Spinal cord (tissue), 10 donors: ENCODE data around the gene NCOR1. TPM values are rescaled to one million over a fixed set of nuclear protein-coding genes. Genes with fewer than 3 reads are reported as not detected.

Experiments used
- DNase-seq, 6 donors: peaks; one replicate each; pipeline versions ENCODE4 v3.0.0 to v3.0.0-alpha.2; 2013 to 2015; ENCODE audit warnings: low spot score in 6 of 6, low read depth in 4 of 6
- H3K27ac ChIP-seq: one replicate; pipeline ENCODE4 v1.5.1; 2013; ENCODE audit warnings: low read depth, low read length, control low read depth
- H3K27me3 ChIP-seq: one replicate; pipeline ENCODE4 v1.6.1; 2013; ENCODE audit warnings: low read length; ENCODE audit not compliant: control insufficient read depth, insufficient read depth
- H3K36me3 ChIP-seq: one replicate; pipeline ENCODE4 v1.6.1; 2013; ENCODE audit warnings: low read length; ENCODE audit not compliant: control insufficient read depth, insufficient read depth
- H3K4me1 ChIP-seq: one replicate; pipeline ENCODE4 v1.6.1; 2013; ENCODE audit warnings: low read length; ENCODE audit not compliant: control insufficient read depth, insufficient read depth
- H3K4me3 ChIP-seq: one replicate; pipeline ENCODE4 v1.5.1; 2013; ENCODE audit warnings: low read depth, low read length, control low read depth
- H3K9me3 ChIP-seq: one replicate; pipeline ENCODE4 v1.6.1; 2013; ENCODE audit warnings: low read length; ENCODE audit not compliant: control insufficient read depth, insufficient read depth
- WGBS: methylation state at CpG from one replicate; pipeline ENCODE4 v1.1.5; 2013; ENCODE audit warnings: missing lambda C conversion rate; ENCODE audit not compliant: insufficient coverage; 5-methylcytosine and 5-hydroxymethylcytosine counted together
- polyA plus RNA-seq, 2 donors: library from polyadenylated mRNA; unstranded; fragments of 120-200 nt; gene quantifications; one replicate each; pipeline ENCODE4 v1.2.1, GENCODE V29; 2013; ENCODE audit not compliant: insufficient read length in 2 of 2
- total RNA-seq, 2 donors: library from RNA; depleted of rRNA in 1 of 2; stranded (reverse); fragments of 120-200 nt in 1 of 2; fragments of >200 nt in 1 of 2; gene quantifications; one replicate each; pipeline versions ENCODE4 v1.2.3 to v1.2.4, GENCODE V29; 2013 to 2014
- donor health status: healthy.

Gene NCOR1
- total and polyA plus RNA-seq, 4 donors = 72.7 to 102 (median 86.2) TPM

DNA sequence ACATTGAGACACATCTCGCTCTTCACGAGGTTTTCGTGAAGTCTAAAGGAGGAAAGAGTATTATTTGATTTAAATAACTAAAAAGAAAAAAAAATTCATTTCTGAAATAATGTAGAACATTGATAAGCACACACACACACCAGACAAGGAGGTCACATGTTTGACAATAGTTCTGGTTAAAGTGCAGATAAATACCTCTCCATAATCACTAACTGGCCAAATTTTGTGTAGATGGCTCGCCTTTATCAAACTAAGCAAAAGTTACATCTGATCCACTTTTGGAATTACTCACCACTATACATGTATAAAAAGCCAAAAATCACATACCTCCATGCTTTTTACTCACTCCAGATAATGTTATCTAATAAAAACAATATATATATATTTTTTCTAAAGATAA is 106.5 kb downstream of the NCOR1 start:
- Histone ChIP-seq H3K36me3 (peaks cover 10% of the 10 kb centered on the region), H3K27ac (no peak overlapping the region), H3K27me3 (no peaks in the 10 kb centered on the region), H3K4me3 (no peak overlapping the region), H3K9me3 (no peaks in the 10 kb centered on the region), H3K4me1 (no peaks in the 10 kb centered on the region)
- DNase-seq = no peak
- WGBS = no CpG with 5 or more reads among the region's 4 CpGs

DNA sequence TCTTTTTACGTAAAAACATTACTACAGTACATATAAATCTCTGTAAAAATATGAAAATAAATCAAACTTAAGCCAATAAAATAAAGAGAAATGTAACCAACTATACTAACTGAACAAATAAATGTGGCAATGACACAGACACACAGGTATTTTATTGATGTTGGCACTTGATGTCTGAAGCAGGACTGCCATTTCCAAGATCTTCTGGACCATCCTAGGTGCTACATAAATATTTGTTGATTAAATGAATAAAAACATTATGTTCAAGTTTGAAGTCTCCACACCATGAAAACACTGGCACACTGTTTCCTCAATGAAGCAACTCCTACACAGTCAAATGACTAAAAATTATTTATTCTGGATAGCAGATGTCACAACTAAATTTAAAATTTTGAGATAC is 106.9 kb downstream of the NCOR1 start:
- H3K4me3 ChIP-seq = no peak overlapping the region
- H3K36me3 ChIP-seq = peaks cover 12% of the 10 kb centered on the region
- no peak overlapping the region for H3K27ac ChIP-seq
- DNase-seq = no peak
- H3K4me1 ChIP-seq = no peaks in the 10 kb centered on the region
- H3K9me3 ChIP-seq = no peaks in the 10 kb centered on the region
- no peaks in the 10 kb centered on the region for H3K27me3 ChIP-seq
- no CpG with 5 or more reads among the region's 1 CpG for WGBS

DNA sequence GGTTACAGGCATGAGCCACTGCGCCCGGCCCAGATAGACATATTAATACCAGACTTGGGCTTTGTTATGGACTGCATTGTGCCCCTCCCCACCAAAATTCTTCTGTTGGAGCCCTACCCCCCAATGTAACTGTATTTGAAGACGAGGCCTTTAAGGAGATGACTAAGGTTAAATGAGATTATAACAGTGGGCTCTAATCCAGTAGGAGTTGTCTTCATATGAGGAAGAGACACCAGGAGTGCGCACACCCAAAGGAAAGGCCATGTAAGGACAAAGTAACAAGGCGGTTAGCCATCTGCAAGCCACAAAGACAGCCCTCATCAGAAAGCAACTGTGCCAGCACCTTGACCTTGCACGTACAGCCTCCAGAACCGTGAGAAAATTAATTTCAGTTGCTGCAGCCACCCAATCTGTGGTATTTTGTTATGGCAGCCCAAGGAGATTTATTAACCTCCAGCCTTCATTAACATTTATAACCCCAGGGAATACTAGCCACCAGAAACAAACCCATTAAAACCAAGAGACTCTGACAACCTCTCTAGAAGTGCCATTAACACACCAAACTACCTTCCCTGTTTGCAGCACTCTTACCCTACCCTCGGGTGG is 108.1 kb downstream of the NCOR1 start:
- Histone ChIP-seq H3K27ac (no peak overlapping the region), H3K36me3 (peaks cover 9% of the 10 kb centered on the region), H3K9me3 (no peaks in the 10 kb centered on the region), H3K4me3 (no peak overlapping the region), H3K4me1 (no peaks in the 10 kb centered on the region), H3K27me3 (no peaks in the 10 kb centered on the region)
- 96% methylated on average over 5 of the region's 8 CpGs for WGBS
- DNase-seq = no peak

DNA sequence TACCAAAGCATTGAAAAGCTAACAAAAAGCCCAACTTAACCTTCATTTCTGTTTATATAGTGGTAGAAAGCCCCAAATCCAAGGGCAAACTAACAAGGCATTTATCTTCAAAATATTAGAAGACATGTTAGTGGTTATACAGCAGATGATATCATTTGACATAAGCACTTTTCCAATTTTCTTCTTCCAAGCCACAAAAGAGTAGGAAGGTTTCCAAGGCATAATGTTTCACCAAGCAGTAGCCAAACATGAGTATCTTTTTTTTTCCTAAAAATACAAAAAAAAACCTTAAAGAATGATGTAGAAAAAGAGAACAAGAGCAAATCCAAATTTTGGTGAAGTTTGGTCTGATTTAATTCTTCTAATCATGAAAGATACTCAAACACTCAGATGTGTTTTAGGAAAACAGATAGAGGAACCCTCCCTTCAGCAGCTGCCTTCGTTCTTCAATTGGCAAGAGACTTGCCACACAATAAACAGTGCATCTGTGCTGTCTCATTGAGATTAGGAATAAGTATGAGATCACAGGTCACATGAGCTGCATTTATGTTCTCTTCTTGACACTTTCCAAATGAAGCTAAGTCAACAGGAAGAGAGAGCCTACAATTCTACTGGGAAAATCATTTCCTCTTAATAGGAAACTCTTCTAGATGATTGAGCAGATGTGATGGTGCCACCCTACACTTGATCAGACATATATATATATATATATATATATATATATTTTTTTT is 109.0 kb downstream of the NCOR1 start:
- peak in 1 of 6 donors; percentile 10 for DNase-seq
- no peaks in the 10 kb centered on the region for H3K27me3 ChIP-seq
- no CpG with 5 or more reads among the region's 1 CpG for WGBS
- no peak overlapping the region for H3K4me3 ChIP-seq
- no peaks in the 10 kb centered on the region for H3K9me3 ChIP-seq
- peaks cover 11% of the 10 kb centered on the region for H3K36me3 ChIP-seq
- no peaks in the 10 kb centered on the region for H3K4me1 ChIP-seq
- no peak overlapping the region for H3K27ac ChIP-seq

DNA sequence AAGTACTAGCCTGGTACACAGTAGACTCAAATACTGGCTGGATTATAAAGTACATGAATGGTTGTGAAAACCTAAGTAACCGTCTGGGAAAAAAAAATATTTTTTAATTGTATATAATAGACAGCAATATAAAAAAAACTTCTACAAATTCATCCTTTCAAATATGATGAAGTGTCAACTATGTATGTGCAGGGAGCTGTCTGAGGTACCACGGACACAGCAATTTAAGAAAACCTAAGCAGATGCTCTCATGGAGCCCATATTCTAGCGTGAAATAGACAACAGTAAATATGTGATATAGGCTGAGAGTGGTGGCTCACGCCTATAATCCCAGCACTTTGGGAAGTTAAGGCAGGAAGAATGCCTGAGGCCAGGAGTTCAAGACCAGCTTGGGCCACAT is 111.1 kb downstream of the NCOR1 start:
- no peak overlapping the region for H3K27ac ChIP-seq
- H3K27me3 ChIP-seq = no peaks in the 10 kb centered on the region
- H3K4me3 ChIP-seq = no peak overlapping the region
- DNase-seq = no peak
- peaks cover 13% of the 10 kb centered on the region for H3K36me3 ChIP-seq
- WGBS = 100% methylated on average over 1 of the region's 4 CpGs
- no peaks in the 10 kb centered on the region for H3K4me1 ChIP-seq
- H3K9me3 ChIP-seq = no peaks in the 10 kb centered on the region

DNA sequence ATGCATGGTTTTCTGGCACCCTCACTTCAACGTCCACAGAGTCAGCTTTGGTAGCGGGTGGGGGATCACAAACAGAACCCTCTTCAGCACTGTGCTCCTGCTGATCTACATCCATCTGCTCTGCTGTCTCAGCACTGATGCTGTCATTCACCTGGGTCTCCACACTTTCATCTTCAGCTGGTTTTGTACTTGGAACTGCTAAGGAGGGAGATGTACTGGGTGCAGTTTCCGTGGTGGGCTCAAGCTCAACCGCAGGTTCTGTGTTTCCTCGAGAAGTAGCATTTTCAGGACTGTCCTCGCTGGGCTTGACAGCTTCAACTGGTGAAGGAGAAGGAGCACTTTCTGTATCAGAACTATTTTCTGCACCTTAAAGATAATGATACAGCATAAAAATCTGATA is 113.9 kb downstream of the NCOR1 start:
- 92% methylated on average over 2 of the region's 6 CpGs for WGBS
- DNase-seq = no peak

DNA sequence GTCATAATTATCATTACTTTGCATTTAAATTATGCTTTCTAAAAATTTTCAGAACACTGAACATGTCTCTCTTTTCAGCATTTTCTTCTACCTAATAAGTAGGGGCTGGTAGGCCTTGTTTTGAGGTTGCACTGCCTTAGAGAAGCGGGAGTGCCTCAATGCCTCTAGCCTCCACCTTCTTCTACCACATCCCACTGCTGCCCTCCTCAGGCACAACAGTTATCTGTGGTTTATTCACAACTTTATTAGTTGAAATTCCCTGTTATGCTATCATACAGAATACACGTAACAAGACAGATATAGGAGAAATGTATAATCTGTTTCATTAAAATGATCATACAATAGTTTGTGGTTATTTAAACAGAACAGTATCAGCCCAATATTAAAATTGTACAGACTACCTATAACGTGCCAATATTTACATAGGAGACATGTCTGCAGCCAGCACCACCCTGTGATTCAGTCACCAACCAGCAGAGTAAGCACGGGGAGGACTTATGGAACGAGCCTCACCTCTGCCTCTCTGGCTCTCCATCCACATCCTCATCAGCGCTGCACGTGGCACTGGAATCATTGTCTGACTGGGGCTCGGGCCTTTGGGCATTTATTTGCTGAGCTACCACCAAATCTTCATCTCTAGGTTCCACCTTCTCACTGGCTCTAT is 114.5 kb downstream of the NCOR1 start:
- H3K4me1 ChIP-seq = no peaks in the 10 kb centered on the region
- no peak overlapping the region for H3K27ac ChIP-seq
- 96% methylated on average over 6 of the region's 8 CpGs for WGBS
- H3K36me3 ChIP-seq = peaks cover 28% of the 10 kb centered on the region
- DNase-seq = no peak
- no peak overlapping the region for H3K4me3 ChIP-seq
- H3K9me3 ChIP-seq = no peaks in the 10 kb centered on the region
- H3K27me3 ChIP-seq = no peaks in the 10 kb centered on the region

More for the DNA sequence above, 113.9 kb downstream of the NCOR1 start:
- H3K27ac ChIP-seq = no peak overlapping the region
- H3K4me1 ChIP-seq = no peaks in the 10 kb centered on the region
- no peak overlapping the region for H3K4me3 ChIP-seq
- peaks cover 28% of the 10 kb centered on the region for H3K36me3 ChIP-seq
- no peaks in the 10 kb centered on the region for H3K9me3 ChIP-seq
- H3K27me3 ChIP-seq = no peaks in the 10 kb centered on the region

DNA sequence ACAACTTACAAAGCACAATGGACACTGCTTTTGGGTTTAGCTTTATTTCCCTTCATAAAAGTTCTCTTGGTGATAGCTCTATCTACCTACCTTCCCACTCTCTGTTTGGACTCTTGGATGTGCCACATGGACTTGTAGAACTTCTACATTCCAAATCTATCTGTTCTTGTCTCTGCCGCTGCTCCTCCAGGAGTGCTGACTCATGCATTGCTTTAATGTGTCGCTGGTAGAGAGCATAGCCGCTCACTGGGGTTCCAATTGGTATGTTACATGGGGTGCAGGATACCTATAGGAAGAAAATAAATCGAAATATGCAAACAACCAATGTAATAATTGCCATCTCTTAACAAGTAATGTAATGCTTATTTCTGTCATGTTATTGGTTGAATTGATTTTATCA is 123.6 kb downstream of the NCOR1 start:
- no peak for DNase-seq
- Histone ChIP-seq H3K36me3 (peaks cover 13% of the 10 kb centered on the region), H3K4me1 (no peaks in the 10 kb centered on the region), H3K9me3 (no peaks in the 10 kb centered on the region), H3K4me3 (no peak overlapping the region), H3K27me3 (no peaks in the 10 kb centered on the region), H3K27ac (no peak overlapping the region)
- WGBS = no CpG with 5 or more reads among the region's 4 CpGs

DNA sequence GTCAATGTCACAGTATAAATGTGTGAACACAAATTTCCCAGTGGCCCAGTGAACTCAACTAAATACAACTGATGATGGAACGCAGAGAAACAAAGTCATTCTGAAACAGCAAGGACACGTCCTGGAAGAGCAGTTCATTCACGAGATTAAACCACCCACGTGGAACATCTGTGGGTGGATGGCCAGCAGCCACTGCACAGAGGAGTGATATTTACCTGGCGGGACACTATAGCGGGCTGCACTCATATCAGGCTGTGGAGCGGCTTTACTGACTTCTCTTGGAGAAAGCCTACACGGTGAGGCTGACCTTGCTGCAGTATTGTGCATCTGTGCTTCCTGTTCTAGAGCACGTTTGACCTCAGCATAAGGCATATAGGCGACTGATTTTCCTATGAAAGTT is 128.4 kb downstream of the NCOR1 start:
- no peaks in the 10 kb centered on the region for H3K9me3 ChIP-seq
- no peak overlapping the region for H3K27ac ChIP-seq
- WGBS = 86% methylated on average over 8 of the region's 10 CpGs
- H3K36me3 ChIP-seq = peaks cover 3% of the 10 kb centered on the region
- no peak for DNase-seq
- no peaks in the 10 kb centered on the region for H3K27me3 ChIP-seq
- no peak overlapping the region for H3K4me3 ChIP-seq
- no peaks in the 10 kb centered on the region for H3K4me1 ChIP-seq
